IMR-90 (cell line): Measurements from ENCODE around the gene DELE1. TPM values are rescaled to one million over a fixed set of nuclear protein-coding genes. Genes with fewer than 3 reads are reported as not detected.

ENCODE experiments used
- ATAC-seq: fragments of 200-7000 bp; cut with Tn5 transposase; 2 replicates; pipeline ENCODE4 v1.9.1; 2020; ENCODE audit warnings: low read depth, mild to moderate bottlenecking, moderate library complexity
- BruUV-seq: library from RNA; stranded (reverse); fragments of 400-500 nt; replicated peaks from 2 replicates; lab custom pipeline; 2021; lab: Mats Ljungman, UMichigan
- CTCF ChIA-PET: fragments of 300-600 bp; formaldehyde crosslinking; extraction: SDS; loops from one replicate; lab custom pipeline; 2021; ENCODE audit warnings: antibody characterized with exemption; lab: Yijun Ruan, JAX
- POLR2A ChIA-PET: fragments of 300-600 bp; sonication (Branson Sonifier 250); formaldehyde crosslinking; loops from one replicate; lab custom pipeline; 2022; ENCODE audit warnings: antibody characterized with exemption; ENCODE audit not compliant: unreplicated experiment; lab: Charles Lee
- DNase-seq: peaks from one replicate; pipeline ENCODE4 v3.0.0; 2013
- H2AFZ ChIP-seq: replicated peaks from 2 replicates; pipeline ENCODE3; 2013; ENCODE audit warnings: low read length, mild to moderate bottlenecking; ENCODE audit not compliant: poor library complexity
- H2AK5ac ChIP-seq: 2 replicates; pipeline ENCODE4 v1.6.1; 2013; ENCODE audit warnings: low read depth, low read length, inconsistent platforms
- H2AK9ac ChIP-seq: replicated peaks from 2 replicates; pipeline ENCODE3; 2013; ENCODE audit warnings: mild to moderate bottlenecking, low read depth, low read length, moderate library complexity; ENCODE audit not compliant: poor library complexity
- H2BK120ac ChIP-seq: 2 replicates; pipeline ENCODE4 v1.6.1; 2013; ENCODE audit warnings: low read depth, low read length, inconsistent platforms
- H2BK15ac ChIP-seq: 3 replicates; pipeline ENCODE4 v1.6.1; 2013; ENCODE audit warnings: low read depth, low read length, inconsistent platforms
- H2BK20ac ChIP-seq: 2 replicates; pipeline ENCODE4 v1.6.1; 2013; ENCODE audit warnings: low read depth, mild to moderate bottlenecking, inconsistent platforms, low read length, moderate library complexity
- H2BK5ac ChIP-seq: 2 replicates; pipeline ENCODE4 v1.6.1; 2013; ENCODE audit warnings: mild to moderate bottlenecking, low read depth, low read length, inconsistent platforms; ENCODE audit not compliant: poor library complexity, severe bottlenecking
- H3K14ac ChIP-seq: replicated peaks from 2 replicates; pipeline ENCODE4 v1.6.1; 2013; ENCODE audit warnings: low read depth, low read length, inconsistent platforms
- H3K18ac ChIP-seq: 2 replicates; pipeline ENCODE4 v1.6.1; 2013; ENCODE audit warnings: low read depth, low read length, control low read depth
- H3K23ac ChIP-seq: 2 replicates; pipeline ENCODE4 v1.6.1; 2013; ENCODE audit warnings: low read depth, low read length, inconsistent platforms
- H3K27ac ChIP-seq: 2 replicates; pipeline ENCODE4 v1.5.1; 2013; ENCODE audit warnings: mild to moderate bottlenecking, control low read depth, low read length; ENCODE audit not compliant: insufficient read depth
- H3K27me3 ChIP-seq: 2 replicates; pipeline ENCODE4 v1.6.1; 2013; ENCODE audit warnings: low read length; ENCODE audit not compliant: control insufficient read depth, insufficient read depth
- H3K36me3 ChIP-seq: 2 replicates; pipeline ENCODE4 v1.6.1; 2013; ENCODE audit warnings: low read length, mixed read lengths; ENCODE audit not compliant: control insufficient read depth, insufficient read depth
- H3K4ac ChIP-seq: 2 replicates; pipeline ENCODE4 v1.6.1; 2013; ENCODE audit warnings: low read depth, low read length, inconsistent platforms
- H3K4me1 ChIP-seq: 2 replicates; pipeline ENCODE4 v1.6.1; 2013; ENCODE audit warnings: low read length, mixed read lengths; ENCODE audit not compliant: control insufficient read depth, insufficient read depth
- H3K4me2 ChIP-seq: 2 replicates; pipeline ENCODE4 v1.6.1; 2013; ENCODE audit warnings: low read depth, mild to moderate bottlenecking, control low read depth, low read length, moderate library complexity
- H3K4me3 ChIP-seq: 2 replicates; pipeline ENCODE4 v1.5.1; 2013; ENCODE audit warnings: low read depth, mild to moderate bottlenecking, control low read depth, low read length, moderate library complexity; ENCODE audit not compliant: insufficient read depth
- H3K56ac ChIP-seq: 2 replicates; pipeline ENCODE4 v1.6.1; 2013; ENCODE audit warnings: low read length, inconsistent platforms; ENCODE audit not compliant: insufficient read depth; ENCODE audit errors: extremely low read depth
- H3K79me1 ChIP-seq, 2 experiments: 2 replicates each; pipeline ENCODE4 v1.6.1; 2013; ENCODE audit warnings: low read length in 2 of 2, inconsistent platforms in 1 of 2, low read depth in 1 of 2
- H3K9ac ChIP-seq: 2 replicates; pipeline ENCODE4 v1.6.1; 2013; ENCODE audit warnings: low read depth, low read length, control low read depth
- H3K9me1 ChIP-seq: 2 replicates; pipeline ENCODE4 v1.6.1; 2013; ENCODE audit warnings: low read length, inconsistent platforms; ENCODE audit not compliant: insufficient read depth
- H3K9me3 ChIP-seq: 2 replicates; pipeline ENCODE4 v1.6.1; 2013; ENCODE audit warnings: low read length; ENCODE audit not compliant: control insufficient read depth, insufficient read depth
- H4K20me1 ChIP-seq: 2 replicates; pipeline ENCODE4 v1.6.1; 2013; ENCODE audit warnings: low read length, inconsistent platforms; ENCODE audit not compliant: insufficient read depth
- H4K5ac ChIP-seq: 2 replicates; pipeline ENCODE4 v1.6.1; 2013; ENCODE audit warnings: mild to moderate bottlenecking, low read depth, low read length, control low read depth
- H4K8ac ChIP-seq, 2 experiments: 2 replicates each; pipeline ENCODE4 v1.6.1; 2013; ENCODE audit warnings: low read depth in 2 of 2, low read length in 2 of 2, control low read depth in 1 of 2, inconsistent platforms in 1 of 2
- H4K91ac ChIP-seq: 2 replicates; pipeline ENCODE4 v1.6.1; 2013; ENCODE audit warnings: low read depth, low read length, inconsistent platforms; ENCODE audit not compliant: insufficient read depth
- CEBPB ChIP-seq: IDR thresholded peaks from 2 replicates; pipeline ENCODE4 v1.6.1; 2012; ENCODE audit warnings: low read depth, low read length, improper control_type of control experiment
- RAD21 ChIP-seq: IDR thresholded peaks from 2 replicates; pipeline ENCODE4 v1.6.1; 2012; ENCODE audit warnings: low read length, improper control_type of control experiment
- WGBS, 2 experiments: methylation state at CpG; one replicate each; pipeline versions ENCODE4 v1.1.5 to v1.1.7; 2013; ENCODE audit warnings: missing lambda C conversion rate in 2 of 2; ENCODE audit not compliant: insufficient read length in 1 of 2; ENCODE audit errors: extremely low coverage in 2 of 2; 5-methylcytosine and 5-hydroxymethylcytosine counted together
- dilution Hi-C: fragments of 300-500 bp; cut with HindIII; formaldehyde crosslinking; loops from one replicate; pipeline ENCODE4 v1.14.3; 2018; ENCODE audit warnings: low sequenced_read_pairs; ENCODE audit not compliant: unreplicated experiment
- in situ Hi-C: fragments of 300-500 bp; cut with MboI; formaldehyde crosslinking; loops from 3 replicates; pipeline ENCODE4 v1.14.3; 2019; ENCODE audit warnings: low sequenced_read_pairs, inconsistent platforms, mixed read lengths
- intact Hi-C: fragments of 100-400 bp; cut with micrococcal nuclease; formaldehyde crosslinking; loops from 2 replicates; pipeline ENCODE4 v1.10.0; 2022
- polyA plus RNA-seq, 3 experiments: library from polyadenylated mRNA; depleted of rRNA; stranded (reverse); fragments of >200 nt; gene quantifications; 2 replicates each; pipeline ENCODE4 v1.2.3, GENCODE V29; 2012; ENCODE audit warnings: low replicate concordance in 1 of 3
- total RNA-seq: library from RNA; depleted of rRNA; stranded (reverse); fragments of >200 nt; gene quantifications from 2 replicates; pipeline ENCODE4 v1.2.3, GENCODE V29; 2012

The DELE1 gene
- total and polyA plus RNA-seq, 2 of the 4 experiments (the other 2 are of a cell fraction) = 28.0 to 66.1 TPM

DNA sequence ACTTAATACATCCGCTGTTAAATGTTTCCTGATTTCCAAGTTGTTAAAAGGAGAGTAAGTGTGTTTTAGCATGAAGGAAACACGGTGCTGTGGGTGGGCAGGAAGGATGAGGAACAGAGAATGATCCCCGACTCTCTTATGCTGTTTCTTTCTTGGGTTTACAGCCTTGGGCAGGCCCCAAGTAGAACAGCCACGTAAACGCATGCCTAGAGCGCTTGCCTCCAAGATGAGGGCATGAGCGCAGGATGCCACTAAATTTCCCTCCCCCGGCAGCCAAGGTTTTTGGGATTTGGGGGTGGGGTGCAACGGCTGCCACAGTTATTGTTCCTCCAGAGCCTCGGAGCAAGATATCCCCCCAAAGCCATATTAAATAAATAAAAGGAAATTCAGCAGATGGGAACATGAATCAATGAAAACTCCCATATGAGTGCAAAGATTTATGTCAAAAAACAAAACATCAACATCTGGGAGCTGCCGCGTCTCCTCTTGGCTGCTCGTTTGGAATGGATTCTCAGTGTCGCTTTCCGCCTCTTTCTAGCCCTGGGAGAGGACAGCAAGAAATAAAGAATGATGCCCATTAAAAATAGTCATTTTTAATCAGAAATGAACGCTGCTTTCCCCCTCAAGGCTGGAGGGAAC is 10.0 kb upstream of the DELE1 start:
- dilution Hi-C loops = no loop called here
- no peak overlapping the region for H4K91ac ChIP-seq
- no peak overlapping the region for H3K56ac ChIP-seq
- in situ Hi-C loops = no loop called here
- H2AK5ac ChIP-seq = no peak overlapping the region
- H2BK20ac ChIP-seq = no peak overlapping the region
- H3K4me2 ChIP-seq = peak overlapping the region; percentile 65; the same call in 1 of the 2 replicates
- TF ChIP-seq CEBPB (no peak), RAD21 (no peak)
- no peaks in the 10 kb centered on the region for H3K36me3 ChIP-seq
- H3K9ac ChIP-seq = no peak overlapping the region
- H2BK5ac ChIP-seq = no peak overlapping the region
- ATAC-seq = peak; percentile 53
- no peak for DNase-seq
- H3K18ac ChIP-seq = no peak overlapping the region
- POLR2A ChIA-PET = no interaction called here
- H3K27ac ChIP-seq = no peak overlapping the region
- intact Hi-C loops = no loop called here
- no TSS peak for BruUV-seq
- H3K9me1 ChIP-seq = no peaks in the 10 kb centered on the region; the same call in 1 of the 2 replicates
- no peak overlapping the region for H4K8ac ChIP-seq
- no peaks in the 10 kb centered on the region for H3K79me1 ChIP-seq
- H2BK120ac ChIP-seq = no peak overlapping the region
- peaks cover 45% of the 10 kb centered on the region for H3K27me3 ChIP-seq
- H4K20me1 ChIP-seq = no peaks in the 10 kb centered on the region
- no peak overlapping the region for H3K23ac ChIP-seq
- H2AK9ac ChIP-seq = no peak overlapping the region
- H4K5ac ChIP-seq = no peak overlapping the region
- no peak overlapping the region for H3K4ac ChIP-seq
- peaks cover 1% of the 10 kb centered on the region; the same call in 1 of the 2 replicates for H3K4me1 ChIP-seq
- peak overlapping the region; percentile 85 for H2AFZ ChIP-seq
- H3K14ac ChIP-seq = no peak overlapping the region
- CTCF ChIA-PET = no interaction called here
- H3K9me3 ChIP-seq = no peaks in the 10 kb centered on the region
- no peak overlapping the region; the same call in 1 of the 2 replicates for H3K4me3 ChIP-seq
- WGBS, 2 experiments = 10% methylated on average over 2 of the region's 16 CpGs; no CpG with 5 or more reads in 1 of the 2 experiments
- no peak overlapping the region for H2BK15ac ChIP-seq
